ENCODE data around the gene DDX39A.

DDX39A gene

GRCh38 chr19:14427461-14427860, 8.3 kb upstream of the DDX39A start:
- Mint-ChIP-seq H3K27ac (no peak overlapping the region), H3K9me3 (no peaks in the 10 kb centered on the region)
- no peak for DNase-seq (ENCODE audit: low spot score)

GRCh38 chr19:14425696-14426138, 6.6 kb upstream of the DDX39A start:
- Mint-ChIP-seq H3K27me3 (ENCODE audit: low read depth) (peaks cover 9% of the 10 kb centered on the region), H3K4me3 (no peak overlapping the region), H3K27ac (no peak overlapping the region), H3K4me1 (ENCODE audit: low read depth) (no peaks in the 10 kb centered on the region), H3K36me3 (ENCODE audit: low read depth) (no peaks in the 10 kb centered on the region), H3K9me3 (no peaks in the 10 kb centered on the region)
- DNase-seq (ENCODE audit: low spot score), result no peak

More at GRCh38 chr19:14427461-14427860, 8.3 kb upstream of the DDX39A start:
- peaks cover 10% of the 10 kb centered on the region for H3K27me3 Mint-ChIP-seq (ENCODE audit: low read depth)
- peaks cover 9% of the 10 kb centered on the region for H3K4me1 Mint-ChIP-seq (ENCODE audit: low read depth)
- peaks cover under 1% of the 10 kb centered on the region for H3K36me3 Mint-ChIP-seq (ENCODE audit: low read depth)
- H3K4me3 Mint-ChIP-seq, result no peak overlapping the region

- peak overlapping the region; percentile 94 for H3K4me3 Mint-ChIP-seq
- H3K27me3 Mint-ChIP-seq (ENCODE audit: low read depth), result peaks cover 2% of the 10 kb centered on the region
- no peaks in the 10 kb centered on the region for H3K9me3 Mint-ChIP-seq
- peak overlapping the region; percentile 98 for H3K27ac Mint-ChIP-seq
- H3K36me3 Mint-ChIP-seq (ENCODE audit: low read depth), result peaks cover 39% of the 10 kb centered on the region
- DNase-seq (ENCODE audit: low spot score), result peak; percentile 87
- peaks cover 31% of the 10 kb centered on the region for H3K4me1 Mint-ChIP-seq (ENCODE audit: low read depth)
Measured at GRCh38 chr19:14418856-14419105, 360 bp downstream of the DDX39A start.

- H3K4me3 Mint-ChIP-seq, result peak overlapping the region; percentile 94
- peaks cover 2% of the 10 kb centered on the region for H3K27me3 Mint-ChIP-seq (ENCODE audit: low read depth)
- no peak for DNase-seq (ENCODE audit: low spot score)
- H3K4me1 Mint-ChIP-seq (ENCODE audit: low read depth), result peaks cover 39% of the 10 kb centered on the region
- H3K9me3 Mint-ChIP-seq, result no peaks in the 10 kb centered on the region
- peak overlapping the region; percentile 89 for H3K27ac Mint-ChIP-seq
- peaks cover 51% of the 10 kb centered on the region for H3K36me3 Mint-ChIP-seq (ENCODE audit: low read depth)
Measured at GRCh38 chr19:14416817-14417231, 2.3 kb downstream of the DDX39A start.

- peak overlapping the region; percentile 38 for H3K27ac Mint-ChIP-seq
- no peak for DNase-seq (ENCODE audit: low spot score)
Measured at GRCh38 chr19:14414926-14415690, 4.0 kb downstream of the DDX39A start.

GRCh38 chr19:14413693-14414181, 5.4 kb downstream of the DDX39A start:
- Mint-ChIP-seq H3K4me3 (no peak overlapping the region), H3K27me3 (ENCODE audit: low read depth) (no peaks in the 10 kb centered on the region), H3K9me3 (no peaks in the 10 kb centered on the region), H3K27ac (no peak overlapping the region), H3K4me1 (ENCODE audit: low read depth) (peaks cover 31% of the 10 kb centered on the region), H3K36me3 (ENCODE audit: low read depth) (peaks cover 73% of the 10 kb centered on the region)
- DNase-seq (ENCODE audit: low spot score), result no peak

More at GRCh38 chr19:14414926-14415690, 4.0 kb downstream of the DDX39A start:
- Mint-ChIP-seq H3K27me3 (ENCODE audit: low read depth) (peaks cover 2% of the 10 kb centered on the region), H3K36me3 (ENCODE audit: low read depth) (peaks cover 63% of the 10 kb centered on the region), H3K9me3 (no peaks in the 10 kb centered on the region), H3K4me3 (peak overlapping the region; percentile 24), H3K4me1 (ENCODE audit: low read depth) (peaks cover 36% of the 10 kb centered on the region)

GRCh38 chr19:14412996-14413692, 6.0 kb downstream of the DDX39A start:
- Mint-ChIP-seq H3K27me3 (ENCODE audit: low read depth) (no peaks in the 10 kb centered on the region), H3K4me1 (ENCODE audit: low read depth) (peaks cover 33% of the 10 kb centered on the region), H3K4me3 (no peak overlapping the region), H3K9me3 (no peaks in the 10 kb centered on the region), H3K27ac (peak overlapping the region; percentile 45), H3K36me3 (ENCODE audit: low read depth) (peaks cover 78% of the 10 kb centered on the region)
- DNase-seq (ENCODE audit: low spot score), result no peak

GRCh38 chr19:14412324-14412995, 6.7 kb downstream of the DDX39A start:
- Mint-ChIP-seq H3K27ac (no peak overlapping the region), H3K36me3 (ENCODE audit: low read depth) (peaks cover 76% of the 10 kb centered on the region), H3K9me3 (no peaks in the 10 kb centered on the region), H3K4me3 (no peak overlapping the region), H3K4me1 (ENCODE audit: low read depth) (peaks cover 33% of the 10 kb centered on the region), H3K27me3 (ENCODE audit: low read depth) (no peaks in the 10 kb centered on the region)
- no peak for DNase-seq (ENCODE audit: low spot score)

- Mint-ChIP-seq H3K9me3 (no peaks in the 10 kb centered on the region), H3K4me3 (no peak overlapping the region), H3K4me1 (ENCODE audit: low read depth) (peaks cover 31% of the 10 kb centered on the region), H3K27ac (peak overlapping the region; percentile 10), H3K36me3 (ENCODE audit: low read depth) (peaks cover 76% of the 10 kb centered on the region), H3K27me3 (ENCODE audit: low read depth) (no peaks in the 10 kb centered on the region)
- no peak for DNase-seq (ENCODE audit: low spot score)
Measured at GRCh38 chr19:14411938-14412245, 7.2 kb downstream of the DDX39A start.

GRCh38 chr19:14411161-14411937, 7.8 kb downstream of the DDX39A start:
- peaks cover 75% of the 10 kb centered on the region for H3K36me3 Mint-ChIP-seq (ENCODE audit: low read depth)
- no peaks in the 10 kb centered on the region for H3K27me3 Mint-ChIP-seq (ENCODE audit: low read depth)
- H3K4me1 Mint-ChIP-seq (ENCODE audit: low read depth), result peaks cover 27% of the 10 kb centered on the region
- no peak overlapping the region for H3K4me3 Mint-ChIP-seq
- H3K27ac Mint-ChIP-seq, result no peak overlapping the region
- DNase-seq (ENCODE audit: low spot score), result no peak
- H3K9me3 Mint-ChIP-seq, result no peaks in the 10 kb centered on the region

GRCh38 chr19:14410091-14411051, 8.8 kb downstream of the DDX39A start:
- peaks cover 19% of the 10 kb centered on the region for H3K4me1 Mint-ChIP-seq (ENCODE audit: low read depth)
- peak overlapping the region; percentile 55 for H3K27ac Mint-ChIP-seq
- H3K36me3 Mint-ChIP-seq (ENCODE audit: low read depth), result peaks cover 73% of the 10 kb centered on the region
- DNase-seq (ENCODE audit: low spot score), result no peak
- no peaks in the 10 kb centered on the region for H3K27me3 Mint-ChIP-seq (ENCODE audit: low read depth)
- no peak overlapping the region for H3K4me3 Mint-ChIP-seq
- H3K9me3 Mint-ChIP-seq, result no peaks in the 10 kb centered on the region

- Mint-ChIP-seq H3K9me3 (no peaks in the 10 kb centered on the region), H3K27ac (no peak overlapping the region), H3K4me1 (ENCODE audit: low read depth) (peaks cover 14% of the 10 kb centered on the region), H3K4me3 (no peak overlapping the region), H3K27me3 (ENCODE audit: low read depth) (no peaks in the 10 kb centered on the region), H3K36me3 (ENCODE audit: low read depth) (peaks cover 75% of the 10 kb centered on the region)
- DNase-seq (ENCODE audit: low spot score), result no peak
Measured at GRCh38 chr19:14409146-14410023, 9.8 kb downstream of the DDX39A start.
